PC-3 (cell line): ENCODE data around the gene CERS1. TPM values are rescaled to one million over a fixed set of nuclear protein-coding genes. Genes with fewer than 3 reads are reported as not detected.

ENCODE experiments used
- ATAC-seq: fragments of 200-7000 bp; cut with Tn5 transposase; 2 replicates; pipeline ENCODE4 v1.9.1; 2020; ENCODE audit warnings: mild to moderate bottlenecking, moderate library complexity
- BruUV-seq: library from RNA; stranded (reverse); fragments of 400-500 nt; replicated peaks from 2 replicates; lab custom pipeline; 2021; lab: Mats Ljungman, UMichigan
- CTCF ChIA-PET: fragments of 300-600 bp; sonication (Branson Sonifier 250); formaldehyde crosslinking; loops from one replicate; lab custom pipeline; 2022; ENCODE audit warnings: antibody characterized with exemption; lab: Charles Lee
- POLR2A ChIA-PET: fragments of 300-600 bp; sonication (Branson Sonifier 250); formaldehyde crosslinking; loops from one replicate; lab custom pipeline; 2022; ENCODE audit warnings: antibody characterized with exemption; ENCODE audit not compliant: unreplicated experiment; lab: Charles Lee
- DNase-seq: peaks from one replicate; pipeline ENCODE4 v3.0.0-alpha.2; 2015
- H2AFZ ChIP-seq: fragments of 300-600 bp; sonication (generic); 2 replicates; pipeline ENCODE4 v1.6.0; 2016; ENCODE audit warnings: antibody characterized with exemption, low read length
- H3F3A ChIP-seq: fragments of 300-600 bp; sonication (generic); one replicate; pipeline ENCODE4 v1.6.0; 2017; ENCODE audit warnings: antibody characterized with exemption, low read length, control low read depth, mild to moderate bottlenecking; ENCODE audit not compliant: unreplicated experiment
- H3K27ac ChIP-seq: fragments of 300-600 bp; sonication (generic); 2 replicates; pipeline ENCODE4 v1.5.1; 2016; ENCODE audit warnings: mild to moderate bottlenecking, low read length
- H3K27me3 ChIP-seq: fragments of 300-600 bp; sonication (generic); 2 replicates; pipeline ENCODE4 v1.6.1; 2016; ENCODE audit warnings: low read length, mixed read lengths
- H3K36me3 ChIP-seq: fragments of 300-600 bp; sonication (generic); 2 replicates; pipeline ENCODE4 v1.6.1; 2016; ENCODE audit warnings: low read depth, mixed run types, low read length, mixed read lengths
- H3K4me1 ChIP-seq: fragments of 300-600 bp; sonication (generic); 2 replicates; pipeline ENCODE4 v1.5.1; 2016; ENCODE audit warnings: low read length; ENCODE audit not compliant: insufficient read depth
- H3K4me2 ChIP-seq: fragments of 300-600 bp; sonication (generic); 2 replicates; pipeline ENCODE4 v1.6.0; 2016; ENCODE audit warnings: low read length
- H3K4me3 ChIP-seq: fragments of 300-600 bp; sonication (generic); 2 replicates; pipeline ENCODE4 v1.5.1; 2016; ENCODE audit warnings: mild to moderate bottlenecking, low read length, mixed read lengths
- H3K79me2 ChIP-seq: fragments of 300-600 bp; sonication (generic); 2 replicates; pipeline ENCODE4 v1.6.1; 2017; ENCODE audit warnings: low read length, mixed read lengths
- H3K9ac ChIP-seq: fragments of 300-600 bp; sonication (generic); 2 replicates; pipeline ENCODE4 v1.6.0; 2016; ENCODE audit warnings: mild to moderate bottlenecking, low read length
- H3K9me2 ChIP-seq: fragments of 300-600 bp; sonication (generic); replicated peaks from 2 replicates; pipeline ENCODE4 v1.6.1; 2016; ENCODE audit warnings: mixed run types, low read length, mixed read lengths
- H3K9me3 ChIP-seq: fragments of 300-600 bp; sonication (generic); 2 replicates; pipeline ENCODE4 v1.6.1; 2016; ENCODE audit warnings: low read length, mixed read lengths
- H4K20me1 ChIP-seq: fragments of 300-600 bp; sonication (generic); 2 replicates; pipeline ENCODE4 v1.6.1; 2016; ENCODE audit warnings: low read length, mixed read lengths
- CTCF ChIP-seq: fragments of 300-600 bp; sonication (generic); conservative IDR thresholded peaks from 2 replicates; pipeline ENCODE4 v1.5.1; 2017; ENCODE audit warnings: antibody characterized with exemption, low read depth, mild to moderate bottlenecking, low read length
- EZH2 ChIP-seq: fragments of 300-600 bp; sonication (generic); IDR thresholded peaks from one replicate; pipeline ENCODE4 v1.6.1; 2017; ENCODE audit warnings: antibody characterized with exemption, mild to moderate bottlenecking, low read length; ENCODE audit not compliant: unreplicated experiment
- EZH2phosphoT487 ChIP-seq: fragments of 300-600 bp; sonication (generic); IDR thresholded peaks from 2 replicates; pipeline ENCODE4 v1.6.1; 2018; ENCODE audit warnings: mild to moderate bottlenecking, antibody characterized with exemption, low read length, borderline replicate concordance
- intact Hi-C: fragments of 100-400 bp; cut with micrococcal nuclease; formaldehyde crosslinking; loops from 2 replicates; pipeline ENCODE4 v1.9.0; 2023
- total RNA-seq: library from RNA; depleted of rRNA; stranded (reverse); fragments of >200 nt; gene quantifications from 2 replicates; pipeline ENCODE4 v1.2.3, GENCODE V29; 2014

The CERS1 gene
- total RNA-seq, 1 experiment from 2014 or later, result 0.95 TPM

GRCh38 chr19:18854982-18855381 is 41.0 kb downstream of the CERS1 start:
- Histone ChIP-seq H3K4me2 (no peak overlapping the region), H3K27ac (no peak overlapping the region), H3K36me3 (peaks cover 78% of the 10 kb centered on the region), H3K4me1 (no peaks in the 10 kb centered on the region), H3K9me3 (no peaks in the 10 kb centered on the region), H3K9ac (no peak overlapping the region), H3K27me3 (no peaks in the 10 kb centered on the region), H3K79me2 (peaks cover 7% of the 10 kb centered on the region; the same call in 1 of the 2 replicates), H3F3A (no peaks in the 10 kb centered on the region), H4K20me1 (0 out of 2 replicates have a peak, but pooled peaks cover 5% of the 10 kb centered on the region), H3K4me3 (no peak overlapping the region), H3K9me2 (no peaks in the 10 kb centered on the region), H2AFZ (no peak overlapping the region)
- BruUV-seq, result no TSS peak
- ChIA-PET CTCF (no interaction called here), POLR2A (no interaction called here)
- intact Hi-C loops, result no loop called here
- TF ChIP-seq EZH2 (no peak), CTCF (no peak), EZH2phosphoT487 (no peak)
- ATAC-seq, result no peak
- no peak for DNase-seq

GRCh38 chr19:18853755-18854427 is 42.1 kb downstream of the CERS1 start:
- peaks cover 12% of the 10 kb centered on the region for H4K20me1 ChIP-seq
- H3F3A ChIP-seq, result no peaks in the 10 kb centered on the region
- no peak overlapping the region for H3K9ac ChIP-seq
- ChIA-PET POLR2A (no interaction called here), CTCF (interaction anchor here (0.6 kb wide), 1 partner anchor 265 kb away, joined by 3 read pairs; the partner anchor contains the start of gene REX1BD)
- no peak overlapping the region for H2AFZ ChIP-seq
- H3K27ac ChIP-seq, result no peak overlapping the region
- H3K27me3 ChIP-seq, result no peaks in the 10 kb centered on the region
- H3K36me3 ChIP-seq, result peaks cover 68% of the 10 kb centered on the region
- H3K9me2 ChIP-seq, result no peaks in the 10 kb centered on the region
- ATAC-seq (no peak), DNase-seq (no peak)
- TF ChIP-seq CTCF (no peak), EZH2phosphoT487 (no peak), EZH2 (no peak)
- no peak overlapping the region for H3K4me3 ChIP-seq
- BruUV-seq, result no TSS peak
- H3K4me1 ChIP-seq, result no peaks in the 10 kb centered on the region
- H3K9me3 ChIP-seq, result no peaks in the 10 kb centered on the region
- intact Hi-C loops, result no loop called here
- H3K4me2 ChIP-seq, result no peak overlapping the region
- H3K79me2 ChIP-seq, result peaks cover 18% of the 10 kb centered on the region

GRCh38 chr19:18852648-18853047 is 43.3 kb downstream of the CERS1 start:
- H3F3A ChIP-seq, result no peaks in the 10 kb centered on the region
- H3K27me3 ChIP-seq, result no peaks in the 10 kb centered on the region
- peaks cover 31% of the 10 kb centered on the region for H3K79me2 ChIP-seq
- POLR2A ChIA-PET, result no interaction called here
- TF ChIP-seq CTCF (no peak), EZH2 (no peak), EZH2phosphoT487 (no peak)
- H3K9me3 ChIP-seq, result no peaks in the 10 kb centered on the region
- no peaks in the 10 kb centered on the region for H3K9me2 ChIP-seq
- H3K4me3 ChIP-seq, result no peak overlapping the region
- DNase-seq (no peak), ATAC-seq (no peak)
- intact Hi-C loops, result no loop called here
- CTCF ChIA-PET, result no interaction called here
- H3K27ac ChIP-seq, result no peak overlapping the region
- H4K20me1 ChIP-seq, result peaks cover 23% of the 10 kb centered on the region
- no peak overlapping the region for H2AFZ ChIP-seq
- no peak overlapping the region for H3K4me2 ChIP-seq
- no TSS peak for BruUV-seq
- peaks cover 66% of the 10 kb centered on the region for H3K36me3 ChIP-seq
- H3K9ac ChIP-seq, result no peak overlapping the region
- no peaks in the 10 kb centered on the region for H3K4me1 ChIP-seq
